DOHH2 (cell line): ENCODE data around the gene TRPM8.

Experiments
- H3F3A ChIP-seq: fragments of 200-600 bp; sonication (generic), shearing (Covaris generic); 2 replicates; pipeline ENCODE4 v1.6.0; 2016; ENCODE audit warnings: antibody characterized with exemption, mild to moderate bottlenecking; ENCODE audit not compliant: control insufficient read depth, insufficient read depth
- H3K27ac ChIP-seq: fragments of 200-600 bp; sonication (generic); 2 replicates; pipeline ENCODE4 v1.5.1; 2014; ENCODE audit warnings: low read depth, mild to moderate bottlenecking, low read length, moderate library complexity
- H3K27me3 ChIP-seq: fragments of 200-600 bp; sonication (generic); 2 replicates; pipeline ENCODE4 v1.6.1; 2014; ENCODE audit warnings: mild to moderate bottlenecking, low read length, mixed read lengths; ENCODE audit not compliant: control insufficient read depth
- H3K36me3 ChIP-seq: fragments of 200-600 bp; sonication (generic); 2 replicates; pipeline ENCODE4 v1.6.1; 2014; ENCODE audit warnings: mild to moderate bottlenecking, low read length, moderate library complexity, mixed read lengths; ENCODE audit not compliant: control insufficient read depth
- H3K4me1 ChIP-seq: fragments of 200-600 bp; sonication (generic); 2 replicates; pipeline ENCODE4 v1.6.1; 2014; ENCODE audit warnings: mild to moderate bottlenecking, low read length, mixed read lengths; ENCODE audit not compliant: control insufficient read depth
- H3K4me2 ChIP-seq: fragments of 200-600 bp; sonication (generic); 2 replicates; pipeline ENCODE4 v1.6.0; 2014; ENCODE audit warnings: mild to moderate bottlenecking, low read length, moderate library complexity
- H3K4me3 ChIP-seq: fragments of 200-600 bp; sonication (generic); 2 replicates; pipeline ENCODE4 v1.5.1; 2014; ENCODE audit warnings: mild to moderate bottlenecking, low read length, mixed read lengths
- H3K79me2 ChIP-seq: fragments of 200-600 bp; sonication (generic); 2 replicates; pipeline ENCODE4 v1.6.1; 2014; ENCODE audit warnings: mild to moderate bottlenecking, low read length, mixed read lengths; ENCODE audit not compliant: control insufficient read depth
- H3K9me2 ChIP-seq: fragments of 200-600 bp; sonication (generic); replicated peaks from 2 replicates; pipeline ENCODE4 v1.6.1; 2014; ENCODE audit warnings: mild to moderate bottlenecking, low read length, mixed read lengths; ENCODE audit not compliant: control insufficient read depth
- H3K9me3 ChIP-seq: fragments of 200-600 bp; sonication (generic); 2 replicates; pipeline ENCODE4 v1.6.1; 2014; ENCODE audit warnings: antibody characterized with exemption, low read length, mixed read lengths; ENCODE audit not compliant: control insufficient read depth, insufficient read depth
- H4K20me1 ChIP-seq: fragments of 200-600 bp; sonication (generic); 2 replicates; pipeline ENCODE4 v1.6.0; 2014; ENCODE audit warnings: low read depth, mild to moderate bottlenecking, antibody characterized with exemption, low read length, moderate library complexity; ENCODE audit not compliant: control insufficient read depth, insufficient read depth
- CTCF ChIP-seq: fragments of 200-600 bp; sonication (generic); IDR thresholded peaks from one replicate; pipeline ENCODE4 v1.5.1; 2014; ENCODE audit warnings: antibody characterized with exemption, mild to moderate bottlenecking, low read depth, low read length; ENCODE audit not compliant: poor library complexity, severe bottlenecking
- EZH2phosphoT487 ChIP-seq: fragments of 200-600 bp; sonication (generic); IDR thresholded peaks from 2 replicates; pipeline ENCODE4 v1.6.1; 2017; ENCODE audit warnings: borderline replicate concordance, mild to moderate bottlenecking, antibody characterized with exemption, low read length, moderate library complexity, mixed read lengths

Gene TRPM8

GRCh38 chr2:234022424-234022823, 105.3 kb downstream of the TRPM8 start:
- Histone ChIP-seq H3K36me3 (no peaks in the 10 kb centered on the region), H3K27ac (no peak overlapping the region), H3F3A (no peaks in the 10 kb centered on the region), H4K20me1 (no peaks in the 10 kb centered on the region), H3K9me2 (no peaks in the 10 kb centered on the region), H3K4me3 (no peak overlapping the region), H3K4me1 (no peaks in the 10 kb centered on the region), H3K9me3 (no peaks in the 10 kb centered on the region), H3K79me2 (no peaks in the 10 kb centered on the region), H3K27me3 (no peaks in the 10 kb centered on the region), H3K4me2 (no peak overlapping the region)
- TF ChIP-seq CTCF (no peak), EZH2phosphoT487 (no peak)

GRCh38 chr2:234024304-234024703, 107.1 kb downstream of the TRPM8 start:
- H3K4me2 ChIP-seq, result no peak overlapping the region
- no peak overlapping the region for H3K27ac ChIP-seq
- no peaks in the 10 kb centered on the region for H3K36me3 ChIP-seq
- H3K27me3 ChIP-seq, result no peaks in the 10 kb centered on the region
- no peak overlapping the region for H3K4me3 ChIP-seq
- H3F3A ChIP-seq, result no peaks in the 10 kb centered on the region
- H4K20me1 ChIP-seq, result no peaks in the 10 kb centered on the region
- H3K9me2 ChIP-seq, result no peaks in the 10 kb centered on the region
- H3K9me3 ChIP-seq, result no peaks in the 10 kb centered on the region
- TF ChIP-seq CTCF (no peak), EZH2phosphoT487 (no peak)
- no peaks in the 10 kb centered on the region for H3K4me1 ChIP-seq
- no peaks in the 10 kb centered on the region for H3K79me2 ChIP-seq

DNA sequence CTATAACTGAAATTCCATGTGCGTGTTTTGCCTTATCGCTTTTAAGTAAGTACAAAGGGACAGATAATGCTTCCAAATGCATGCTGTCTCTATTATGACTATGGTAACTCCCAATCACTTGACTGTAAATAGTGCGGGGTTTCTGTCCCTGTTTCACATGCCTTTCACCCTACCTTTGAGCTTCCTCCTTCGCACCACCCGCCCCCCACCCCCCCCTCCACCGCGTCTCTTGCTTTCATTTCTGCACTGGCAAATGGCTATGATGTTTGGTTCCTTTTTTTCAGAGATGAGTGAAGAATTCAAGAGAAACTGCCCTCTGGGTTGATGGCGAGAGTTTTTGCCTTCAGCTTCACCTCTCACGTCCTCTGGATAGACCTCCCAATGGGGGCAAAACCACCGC, 108.3 kb downstream of the TRPM8 start:
- H3K79me2 ChIP-seq, result no peaks in the 10 kb centered on the region
- H3F3A ChIP-seq, result no peaks in the 10 kb centered on the region
- H3K4me1 ChIP-seq, result no peaks in the 10 kb centered on the region
- no peaks in the 10 kb centered on the region for H4K20me1 ChIP-seq
- no peaks in the 10 kb centered on the region for H3K27me3 ChIP-seq
- H3K4me3 ChIP-seq, result no peak overlapping the region
- no peak overlapping the region for H3K4me2 ChIP-seq
- TF ChIP-seq EZH2phosphoT487, result no peak
- TF ChIP-seq CTCF, result no peak
- H3K9me3 ChIP-seq, result no peaks in the 10 kb centered on the region
- no peak overlapping the region for H3K27ac ChIP-seq
- no peaks in the 10 kb centered on the region for H3K9me2 ChIP-seq
- H3K36me3 ChIP-seq, result no peaks in the 10 kb centered on the region
